H1 (cell line): ENCODE data around the gene MCM5.

Experiments used
- ATF3 ChIP-seq: IDR thresholded peaks from 2 replicates; pipeline ENCODE4 v1.6.1; 2011; ENCODE audit warnings: low read depth, mild to moderate bottlenecking, low read length; ENCODE audit not compliant: insufficient read depth
- BRCA1 ChIP-seq: IDR thresholded peaks from 2 replicates; pipeline ENCODE4 v1.6.1; 2012; ENCODE audit warnings: low read depth, low read length, improper control_type of control experiment
- MAFK ChIP-seq: IDR thresholded peaks from 2 replicates; pipeline ENCODE4 v1.6.1; 2012; ENCODE audit warnings: low read depth, mild to moderate bottlenecking, improper control_type of control experiment, low read length
- MAX ChIP-seq: IDR thresholded peaks from 2 replicates; pipeline ENCODE4 v1.6.1; 2012; ENCODE audit warnings: inconsistent platforms
- POLR2A ChIP-seq, 2 experiments: IDR thresholded peaks; 1 replicate in 1 of 2; 2 replicates in 1 of 2; pipeline ENCODE4 v1.6.1; 2011; ENCODE audit warnings: low read depth in 2 of 2, low read length in 2 of 2, mild to moderate bottlenecking in 2 of 2; ENCODE audit errors: control extremely low read depth in 1 of 2
- POLR2AphosphoS5 ChIP-seq: IDR thresholded peaks from 2 replicates; pipeline ENCODE4 v1.6.1; 2011; ENCODE audit warnings: low read depth, low read length
- TEAD4 ChIP-seq: IDR thresholded peaks from 2 replicates; pipeline ENCODE4 v1.6.1; 2012; ENCODE audit warnings: low read depth, low read length, inconsistent platforms, mixed read lengths
- YY1 ChIP-seq: IDR thresholded peaks from 2 replicates; pipeline ENCODE4 v1.6.1; 2011; ENCODE audit warnings: low read depth, mild to moderate bottlenecking, low read length
- TF ChIP-seq, protein P1 (sequence below), 3 experiments: IDR thresholded peaks; 1 replicate in 2 of 3; 2 replicates in 1 of 3; pipeline versions ENCODE4 v1.5.1 to v1.6.1; 2011; ENCODE audit warnings: low read length in 3 of 3, mild to moderate bottlenecking in 3 of 3, inconsistent platforms in 2 of 3, low read depth in 1 of 3, moderate library complexity in 1 of 3; ENCODE audit not compliant: insufficient read depth in 1 of 3; ENCODE audit errors: control extremely low read depth in 1 of 3
- TF ChIP-seq, protein P2 (sequence below): IDR thresholded peaks from 2 replicates; pipeline ENCODE4 v1.6.1; 2012; ENCODE audit warnings: low read length, inconsistent platforms

DNA sequence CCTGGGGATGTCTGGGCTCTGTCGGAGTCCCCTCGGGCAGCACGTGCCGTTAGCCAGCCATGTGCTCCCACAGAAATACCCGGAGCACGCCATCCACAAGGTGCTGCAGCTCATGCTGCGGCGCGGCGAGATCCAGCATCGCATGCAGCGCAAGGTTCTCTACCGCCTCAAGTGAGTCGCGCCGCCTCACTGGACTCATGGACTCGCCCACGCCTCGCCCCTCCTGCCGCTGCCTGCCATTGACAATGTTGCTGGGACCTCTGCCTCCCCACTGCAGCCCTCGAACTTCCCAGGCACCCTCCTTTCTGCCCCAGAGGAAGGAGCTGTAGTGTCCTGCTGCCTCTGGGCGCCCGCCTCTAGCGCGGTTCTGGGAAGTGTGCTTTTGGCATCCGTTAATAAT, 24.1 kb downstream of the MCM5 start:
- TF ChIP-seq, protein P1, sequence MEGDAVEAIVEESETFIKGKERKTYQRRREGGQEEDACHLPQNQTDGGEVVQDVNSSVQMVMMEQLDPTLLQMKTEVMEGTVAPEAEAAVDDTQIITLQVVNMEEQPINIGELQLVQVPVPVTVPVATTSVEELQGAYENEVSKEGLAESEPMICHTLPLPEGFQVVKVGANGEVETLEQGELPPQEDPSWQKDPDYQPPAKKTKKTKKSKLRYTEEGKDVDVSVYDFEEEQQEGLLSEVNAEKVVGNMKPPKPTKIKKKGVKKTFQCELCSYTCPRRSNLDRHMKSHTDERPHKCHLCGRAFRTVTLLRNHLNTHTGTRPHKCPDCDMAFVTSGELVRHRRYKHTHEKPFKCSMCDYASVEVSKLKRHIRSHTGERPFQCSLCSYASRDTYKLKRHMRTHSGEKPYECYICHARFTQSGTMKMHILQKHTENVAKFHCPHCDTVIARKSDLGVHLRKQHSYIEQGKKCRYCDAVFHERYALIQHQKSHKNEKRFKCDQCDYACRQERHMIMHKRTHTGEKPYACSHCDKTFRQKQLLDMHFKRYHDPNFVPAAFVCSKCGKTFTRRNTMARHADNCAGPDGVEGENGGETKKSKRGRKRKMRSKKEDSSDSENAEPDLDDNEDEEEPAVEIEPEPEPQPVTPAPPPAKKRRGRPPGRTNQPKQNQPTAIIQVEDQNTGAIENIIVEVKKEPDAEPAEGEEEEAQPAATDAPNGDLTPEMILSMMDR (IDR thresholded peaks at IDR 0.05; ENCODE audit: control extremely low read depth in 1 of 3, insufficient read depth in 1 of 3, low read depth in 1 of 3, low read length in 3 of 3), result no peak
- TF ChIP-seq MAX, result no peak
- no peak for TF ChIP-seq POLR2A (IDR thresholded peaks at IDR 0.05; ENCODE audit: control extremely low read depth in 1 of 2, low read depth in 2 of 2, low read length in 2 of 2)
- TF ChIP-seq POLR2AphosphoS5, result no peak
- TF ChIP-seq BRCA1, result no peak
- no peak for TF ChIP-seq MAFK
- TF ChIP-seq ATF3, result no peak
- TF ChIP-seq YY1, result no peak
- TF ChIP-seq TEAD4, result no peak
- TF ChIP-seq, protein P2, sequence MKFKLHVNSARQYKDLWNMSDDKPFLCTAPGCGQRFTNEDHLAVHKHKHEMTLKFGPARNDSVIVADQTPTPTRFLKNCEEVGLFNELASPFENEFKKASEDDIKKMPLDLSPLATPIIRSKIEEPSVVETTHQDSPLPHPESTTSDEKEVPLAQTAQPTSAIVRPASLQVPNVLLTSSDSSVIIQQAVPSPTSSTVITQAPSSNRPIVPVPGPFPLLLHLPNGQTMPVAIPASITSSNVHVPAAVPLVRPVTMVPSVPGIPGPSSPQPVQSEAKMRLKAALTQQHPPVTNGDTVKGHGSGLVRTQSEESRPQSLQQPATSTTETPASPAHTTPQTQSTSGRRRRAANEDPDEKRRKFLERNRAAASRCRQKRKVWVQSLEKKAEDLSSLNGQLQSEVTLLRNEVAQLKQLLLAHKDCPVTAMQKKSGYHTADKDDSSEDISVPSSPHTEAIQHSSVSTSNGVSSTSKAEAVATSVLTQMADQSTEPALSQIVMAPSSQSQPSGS, result no peak
